ENCODE results near the gene MOB3C.

- peak; percentile 93 for TF ChIP-seq POLR2A (IDR thresholded peaks at IDR 0.05; ENCODE audit: low read depth, low read length)
- TF ChIP-seq POLR2AphosphoS5 (IDR thresholded peaks at IDR 0.05; ENCODE audit: low read depth, low read length), result peak; percentile 88
Measured at GRCh38 chr1:46603858-46604549, 12.6 kb downstream of the MOB3C start, which contains the start of gene MKNK1.
